Measurements from ENCODE around the gene RNF130. TPM values are rescaled to one million over a fixed set of nuclear protein-coding genes. Genes with fewer than 3 reads are reported as not detected.
A peak's percentile ranks its signal among the peaks of the same experiment; 100 is the strongest.
"Not testable (repeated sequence)": the region's sequence is repeated elsewhere in the genome, so short reads cannot be mapped to it uniquely, and the experiment has no call there.

RNF130 gene
- total RNA-seq, 1 experiment from 2014 or later: 31.4 TPM

DNA sequence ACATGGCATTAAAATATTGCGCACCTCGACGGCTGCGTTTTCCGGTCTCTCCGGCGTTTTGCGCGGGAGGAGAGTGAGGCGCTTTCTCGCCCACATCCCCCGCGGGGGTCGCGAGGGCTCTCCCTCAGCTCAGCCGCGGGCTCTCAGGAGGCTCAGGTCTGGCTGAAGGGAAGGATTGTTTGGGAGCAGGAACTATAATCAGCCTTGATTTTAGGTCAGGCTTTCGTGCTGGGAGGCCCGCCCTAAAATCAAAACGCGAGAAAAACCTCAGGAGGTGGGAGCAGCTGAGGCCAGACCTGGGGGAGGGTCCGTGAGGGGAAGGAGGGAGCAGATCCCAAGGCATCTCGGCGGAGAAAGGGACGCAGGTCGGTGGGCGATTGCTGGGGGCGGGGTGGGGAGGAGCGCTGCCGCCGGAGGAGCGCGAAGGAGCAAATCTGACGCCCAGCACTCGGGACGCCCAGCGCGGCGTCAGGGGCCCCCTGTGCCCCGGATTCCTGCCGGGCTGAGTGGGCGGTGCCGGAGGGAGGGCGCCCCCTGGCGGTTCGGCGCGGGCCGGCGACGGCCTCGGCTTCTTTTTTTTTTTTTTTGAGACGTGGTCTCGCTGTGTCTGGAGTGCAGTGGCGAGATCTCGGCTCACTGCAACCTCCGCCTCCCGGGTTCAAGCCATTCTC, 18.7 kb upstream of the RNF130 start:
- Histone ChIP-seq H3K27ac (ENCODE audit: low read depth, low read length, poor library complexity, severe bottlenecking) (peak overlapping the region; percentile 40), H3K27me3 (replicated peaks; ENCODE audit: insufficient read depth, low read depth, low read length, poor library complexity) (no peaks in the 10 kb centered on the region), H3K4me1 (ENCODE audit: insufficient read depth, low read length, poor library complexity, severe bottlenecking) (no peaks in the 10 kb centered on the region), H3K4me3 (ENCODE audit: low read depth, low read length, poor library complexity, severe bottlenecking) (peak overlapping the region; percentile 52), H3K9me3 (ENCODE audit: low read depth, low read length, poor library complexity, severe bottlenecking) (no peaks in the 10 kb centered on the region), H3K36me3 (ENCODE audit: insufficient read depth, low read length, poor library complexity, severe bottlenecking) (no peaks in the 10 kb centered on the region)
- CTCF ChIA-PET: interaction anchor here (0.7 kb wide), 1 partner anchor 185 kb away, joined by 8 read pairs; no protein-coding TSS in a partner anchor
- intact Hi-C loops (cut with micrococcal nuclease; ENCODE audit: unreplicated experiment): loop anchor here (5.0 kb wide), 1 partner anchor 288 kb away; no protein-coding TSS in a partner anchor
- POLR2A ChIA-PET (ENCODE audit: low non-redundant PET): no interaction called here
- BruUV-seq (replicated peaks): no TSS peak
- peak; percentile 75 for DNase-seq (ENCODE audit: low spot score)
- TF ChIP-seq, protein P1, sequence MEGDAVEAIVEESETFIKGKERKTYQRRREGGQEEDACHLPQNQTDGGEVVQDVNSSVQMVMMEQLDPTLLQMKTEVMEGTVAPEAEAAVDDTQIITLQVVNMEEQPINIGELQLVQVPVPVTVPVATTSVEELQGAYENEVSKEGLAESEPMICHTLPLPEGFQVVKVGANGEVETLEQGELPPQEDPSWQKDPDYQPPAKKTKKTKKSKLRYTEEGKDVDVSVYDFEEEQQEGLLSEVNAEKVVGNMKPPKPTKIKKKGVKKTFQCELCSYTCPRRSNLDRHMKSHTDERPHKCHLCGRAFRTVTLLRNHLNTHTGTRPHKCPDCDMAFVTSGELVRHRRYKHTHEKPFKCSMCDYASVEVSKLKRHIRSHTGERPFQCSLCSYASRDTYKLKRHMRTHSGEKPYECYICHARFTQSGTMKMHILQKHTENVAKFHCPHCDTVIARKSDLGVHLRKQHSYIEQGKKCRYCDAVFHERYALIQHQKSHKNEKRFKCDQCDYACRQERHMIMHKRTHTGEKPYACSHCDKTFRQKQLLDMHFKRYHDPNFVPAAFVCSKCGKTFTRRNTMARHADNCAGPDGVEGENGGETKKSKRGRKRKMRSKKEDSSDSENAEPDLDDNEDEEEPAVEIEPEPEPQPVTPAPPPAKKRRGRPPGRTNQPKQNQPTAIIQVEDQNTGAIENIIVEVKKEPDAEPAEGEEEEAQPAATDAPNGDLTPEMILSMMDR (conservative IDR thresholded peaks at IDR 0.05; ENCODE audit: low read depth, low read length): peak; percentile 71
- TF ChIP-seq EZH2 (IDR thresholded peaks at IDR 0.05; ENCODE audit: borderline replicate concordance, low read depth, low read length, poor library complexity, severe bottlenecking): no peak

DNA sequence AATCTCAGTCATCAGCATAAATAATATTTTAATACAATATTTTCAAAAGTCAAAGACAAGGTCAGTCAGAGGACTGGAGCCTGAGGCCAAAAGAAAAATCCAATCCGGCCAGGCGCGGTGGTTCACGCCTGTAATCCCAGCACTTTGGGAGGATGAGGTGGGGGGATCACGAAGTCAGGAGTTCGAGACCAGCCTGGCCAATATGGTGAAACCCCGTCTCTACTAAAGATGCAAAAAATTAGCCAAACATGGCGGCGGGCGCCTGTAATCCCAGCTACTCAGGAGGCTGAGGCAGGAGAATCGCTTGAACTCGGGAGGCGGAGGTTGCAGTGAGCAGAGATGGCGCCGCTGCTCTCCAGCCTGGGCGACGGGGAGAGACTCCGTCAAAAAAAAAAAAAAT, 18.1 kb upstream of the RNF130 start:
- DNase-seq (ENCODE audit: low spot score); H3K4me1 ChIP-seq (ENCODE audit: insufficient read depth, low read length, poor library complexity, severe bottlenecking); H3K36me3 ChIP-seq (ENCODE audit: insufficient read depth, low read length, poor library complexity, severe bottlenecking); POLR2A ChIA-PET (ENCODE audit: low non-redundant PET); H3K27me3 ChIP-seq (replicated peaks; ENCODE audit: insufficient read depth, low read depth, low read length, poor library complexity); H3K9me3 ChIP-seq (ENCODE audit: low read depth, low read length, poor library complexity, severe bottlenecking); H3K4me3 ChIP-seq (ENCODE audit: low read depth, low read length, poor library complexity, severe bottlenecking); BruUV-seq (replicated peaks): not testable (repeated sequence)
- H3K27ac ChIP-seq (ENCODE audit: low read depth, low read length, poor library complexity, severe bottlenecking): peak overlapping the region; percentile 40
- intact Hi-C loops (cut with micrococcal nuclease; ENCODE audit: unreplicated experiment): loop anchor here (5.0 kb wide), 1 partner anchor 287 kb away; no protein-coding TSS in a partner anchor
- CTCF ChIA-PET: interaction anchor here (0.7 kb wide), 1 partner anchor 184 kb away, joined by 8 read pairs; no protein-coding TSS in a partner anchor

DNA sequence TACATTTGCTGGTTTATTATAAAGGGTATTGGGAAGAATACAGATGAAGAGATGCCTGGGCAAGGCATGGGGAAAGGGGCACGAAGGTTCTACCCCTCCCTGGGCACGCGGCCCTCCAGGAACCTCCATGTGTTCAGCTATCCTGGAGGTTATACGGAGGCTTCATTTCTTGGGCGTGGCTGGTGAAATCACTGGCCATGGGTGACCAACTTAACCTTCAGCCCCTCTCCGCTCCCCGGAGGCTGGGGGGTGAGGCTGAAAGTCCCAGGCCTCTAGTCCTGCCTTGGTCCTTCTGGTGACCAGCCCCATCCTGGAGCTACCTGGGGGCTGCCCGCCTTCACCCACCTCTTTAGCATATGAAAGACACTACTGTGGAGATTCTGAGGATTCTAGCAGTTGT, 17.0 kb upstream of the RNF130 start:
- no peak for TF ChIP-seq EZH2 (IDR thresholded peaks at IDR 0.05; ENCODE audit: borderline replicate concordance, low read depth, low read length, poor library complexity, severe bottlenecking)
- TF ChIP-seq, protein P1 (conservative IDR thresholded peaks at IDR 0.05; ENCODE audit: low read depth, low read length): no peak
- intact Hi-C loops (cut with micrococcal nuclease; ENCODE audit: unreplicated experiment): no loop called here
- BruUV-seq (replicated peaks): no TSS peak
- Histone ChIP-seq H3K36me3 (ENCODE audit: insufficient read depth, low read length, poor library complexity, severe bottlenecking) (no peaks in the 10 kb centered on the region), H3K4me1 (ENCODE audit: insufficient read depth, low read length, poor library complexity, severe bottlenecking) (no peaks in the 10 kb centered on the region), H3K9me3 (ENCODE audit: low read depth, low read length, poor library complexity, severe bottlenecking) (no peaks in the 10 kb centered on the region), H3K27me3 (replicated peaks; ENCODE audit: insufficient read depth, low read depth, low read length, poor library complexity) (no peaks in the 10 kb centered on the region), H3K4me3 (ENCODE audit: low read depth, low read length, poor library complexity, severe bottlenecking) (no peak overlapping the region), H3K27ac (ENCODE audit: low read depth, low read length, poor library complexity, severe bottlenecking) (no peak overlapping the region)
- no peak for DNase-seq (ENCODE audit: low spot score)
- POLR2A ChIA-PET (ENCODE audit: low non-redundant PET): no interaction called here
- CTCF ChIA-PET: no interaction called here

Measured in A673 (cell line).